ENCODE measurements around the gene DEPDC7. TPM values are rescaled to one million over a fixed set of nuclear protein-coding genes. Genes with fewer than 3 reads are reported as not detected.
A peak's percentile ranks its signal among the peaks of the same experiment; 100 is the strongest.

Gene DEPDC7
- total and polyA plus RNA-seq, 2 of the 13 experiments (the other 11 are each of a cell fraction or from before 2014, with no cell fraction given), result 17.3 to 33.3 TPM

- TF ChIP-seq MEIS2 (CRISPR knock-in tag; IDR thresholded peaks at IDR 0.05) (no peak; the same call in 1 of the 2 replicates), ZNF10 (CRISPR knock-in tag; IDR thresholded peaks at IDR 0.05; ENCODE audit: borderline replicate concordance, low read depth) (no peak), ZNF879 (CRISPR knock-in tag; IDR thresholded peaks at IDR 0.05) (no peak), ZNF674 (CRISPR knock-in tag; IDR thresholded peaks at IDR 0.05; ENCODE audit: low read depth) (no peak), TP53 (CRISPR knock-in tag; conservative IDR thresholded peaks at IDR 0.05) (no peak), ZNF12 (CRISPR knock-in tag; IDR thresholded peaks at IDR 0.05) (no peak), ZNF670 (CRISPR knock-in tag; IDR thresholded peaks at IDR 0.05; ENCODE audit: borderline replicate concordance) (no peak), ZFP62 (CRISPR knock-in tag; IDR thresholded peaks at IDR 0.05) (no peak), ZNF407 (CRISPR knock-in tag; IDR thresholded peaks at IDR 0.05; ENCODE audit: not compliant biosample characterization) (peak; percentile 55), ZNF101 (CRISPR knock-in tag; IDR thresholded peaks at IDR 0.05; ENCODE audit: borderline replicate concordance, low read depth) (no peak), HOXA7 (CRISPR knock-in tag; IDR thresholded peaks at IDR 0.05) (no peak), ZNF644 (CRISPR knock-in tag; IDR thresholded peaks at IDR 0.05; ENCODE audit: low read depth) (no peak), ZNF451 (CRISPR knock-in tag; IDR thresholded peaks at IDR 0.05) (peak; percentile 87), ZNF761 (CRISPR knock-in tag; conservative IDR thresholded peaks at IDR 0.05) (0 out of 2 replicates have a peak, but pooled peaks have one; percentile 45), YEATS2 (CRISPR knock-in tag; IDR thresholded peaks at IDR 0.05; ENCODE audit: borderline replicate concordance) (no peak), PTBP1 (IDR thresholded peaks at IDR 0.05; ENCODE audit: low read depth, low read length, poor library complexity, severe bottlenecking) (no peak)
- TF ChIP-seq, protein P1, sequence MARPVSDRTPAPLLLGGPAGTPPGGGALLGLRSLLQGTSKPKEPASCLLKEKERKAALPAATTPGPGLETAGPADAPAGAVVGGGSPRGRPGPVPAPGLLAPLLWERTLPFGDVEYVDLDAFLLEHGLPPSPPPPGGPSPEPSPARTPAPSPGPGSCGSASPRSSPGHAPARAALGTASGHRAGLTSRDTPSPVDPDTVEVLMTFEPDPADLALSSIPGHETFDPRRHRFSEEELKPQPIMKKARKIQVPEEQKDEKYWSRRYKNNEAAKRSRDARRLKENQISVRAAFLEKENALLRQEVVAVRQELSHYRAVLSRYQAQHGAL (CRISPR knock-in tag; IDR thresholded peaks at IDR 0.05; ENCODE audit: not compliant biosample characterization), result no peak
- TF ChIP-seq, protein P2, sequence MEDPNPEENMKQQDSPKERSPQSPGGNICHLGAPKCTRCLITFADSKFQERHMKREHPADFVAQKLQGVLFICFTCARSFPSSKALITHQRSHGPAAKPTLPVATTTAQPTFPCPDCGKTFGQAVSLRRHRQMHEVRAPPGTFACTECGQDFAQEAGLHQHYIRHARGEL (CRISPR knock-in tag; IDR thresholded peaks at IDR 0.05), result no peak
Measured at GRCh38 chr11:33039274-33040032, 23.8 kb downstream of the DEPDC7 start, which contains the start of gene TCP11L1 (continued).
